ENCODE measurements around the gene CEP89. TPM values are rescaled to one million over a fixed set of nuclear protein-coding genes. Genes with fewer than 3 reads are reported as not detected.
"Not testable (repeated sequence)": the region's sequence is repeated elsewhere in the genome, so short reads cannot be mapped to it uniquely, and the experiment has no call there.

CEP89 gene
- total RNA-seq, 1 donor from 2014 or later = 9.2 TPM

- intact Hi-C loops (cut with micrococcal nuclease) = no loop called here
- DNase-seq = no peak
- ATAC-seq = no peak
Measured at GRCh38 chr19:32909257-32909656, 62.5 kb downstream of the CEP89 start.

GRCh38 chr19:32908641-32909190 lies 63.0 kb downstream of the CEP89 start:
- ATAC-seq (no peak), DNase-seq (no peak)
- intact Hi-C loops (cut with micrococcal nuclease) = no loop called here

- DNase-seq = no peak
- ATAC-seq = no peak
- intact Hi-C loops (cut with micrococcal nuclease) = no loop called here
Measured at GRCh38 chr19:32902448-32902847, 69.3 kb downstream of the CEP89 start.

GRCh38 chr19:32901504-32902161 lies 70.1 kb downstream of the CEP89 start:
- DNase-seq (no peak), ATAC-seq (no peak)
- intact Hi-C loops (cut with micrococcal nuclease) = no loop called here

GRCh38 chr19:32896516-32897214 lies 75.1 kb downstream of the CEP89 start:
- no peak for DNase-seq
- intact Hi-C loops (cut with micrococcal nuclease) = no loop called here
- ATAC-seq = no peak

GRCh38 chr19:32895384-32895783 lies 76.4 kb downstream of the CEP89 start:
- intact Hi-C loops (cut with micrococcal nuclease) = no loop called here
- no peak for DNase-seq

GRCh38 chr19:32891609-32892008 lies 80.1 kb downstream of the CEP89 start:
- DNase-seq (no peak), ATAC-seq (no peak)
- intact Hi-C loops (cut with micrococcal nuclease) = no loop called here

More at GRCh38 chr19:32895384-32895783, 76.4 kb downstream of the CEP89 start:
- no peak for ATAC-seq

- no peak for DNase-seq
- intact Hi-C loops (cut with micrococcal nuclease) = no loop called here
- ATAC-seq = no peak
Measured at GRCh38 chr19:32890841-32891240, 80.9 kb downstream of the CEP89 start.

GRCh38 chr19:32890326-32890725 lies 81.4 kb downstream of the CEP89 start:
- DNase-seq (no peak), ATAC-seq (no peak)
- intact Hi-C loops (cut with micrococcal nuclease) = no loop called here

- intact Hi-C loops (cut with micrococcal nuclease) = no loop called here
- ATAC-seq (no peak), DNase-seq (no peak)
Measured at GRCh38 chr19:32889137-32889934, 82.4 kb downstream of the CEP89 start.

- intact Hi-C loops (cut with micrococcal nuclease) = no loop called here
- DNase-seq (no peak), ATAC-seq (no peak)
Measured at GRCh38 chr19:32887572-32888215, 84.1 kb downstream of the CEP89 start.

- intact Hi-C loops (cut with micrococcal nuclease) = no loop called here
- no peak for ATAC-seq
- no peak for DNase-seq
Measured at GRCh38 chr19:32886241-32886640, 85.5 kb downstream of the CEP89 start.

- DNase-seq; intact Hi-C loops (cut with micrococcal nuclease); ATAC-seq: not testable (repeated sequence)
Measured at GRCh38 chr19:32885255-32885654, 86.5 kb downstream of the CEP89 start.

GRCh38 chr19:32881766-32882165 lies 90.0 kb downstream of the CEP89 start:
- no peak for ATAC-seq
- intact Hi-C loops (cut with micrococcal nuclease) = no loop called here
- no peak for DNase-seq

GRCh38 chr19:32880622-32881021 lies 91.1 kb downstream of the CEP89 start:
- DNase-seq (no peak), ATAC-seq (no peak)
- intact Hi-C loops (cut with micrococcal nuclease) = no loop called here

GRCh38 chr19:32879741-32880140 lies 92.0 kb downstream of the CEP89 start:
- intact Hi-C loops (cut with micrococcal nuclease) = no loop called here
- ATAC-seq (no peak), DNase-seq (no peak)

GRCh38 chr19:32878988-32879387 lies 92.8 kb downstream of the CEP89 start:
- no peak for DNase-seq
- ATAC-seq = no peak
- intact Hi-C loops (cut with micrococcal nuclease) = no loop called here

GRCh38 chr19:32877977-32878745 lies 93.6 kb downstream of the CEP89 start:
- DNase-seq (no peak), ATAC-seq (no peak)
- intact Hi-C loops (cut with micrococcal nuclease) = no loop called here

Data from left ventricle myocardium superior (tissue), 1 donor.